Measurements from ENCODE around the gene MAP2K5. TPM values are rescaled to one million over a fixed set of nuclear protein-coding genes. Genes with fewer than 3 reads are reported as not detected.
"Not testable (repeated sequence)": the region's sequence is repeated elsewhere in the genome, so short reads cannot be mapped to it uniquely, and the experiment has no call there.

The MAP2K5 gene
- total RNA-seq, 4 donors from 2014 or later: 8.0 to 14.0 (median 9.1) TPM

GRCh38 chr15:67632261-67632660, 89.8 kb downstream of the MAP2K5 start:
- no peak for DNase-seq (ENCODE audit: low spot score in 2 of 2)
- TF ChIP-seq POLR2A (IDR thresholded peaks at IDR 0.05) (no peak), CTCF (IDR thresholded peaks at IDR 0.05) (no peak)
- 97 to 99% methylated on average over 3 of the region's 3 CpGs for WGBS, 2 donors
- H3K4me3 ChIP-seq (ENCODE audit: low read depth, poor library complexity, severe bottlenecking): no peak overlapping the region
- intact Hi-C loops (cut with DNase I; ENCODE audit: low total_unique reads): no loop called here

GRCh38 chr15:67635950-67636349, 93.4 kb downstream of the MAP2K5 start:
- WGBS, 2 donors: 96 to 97% methylated on average over 11 of the region's 11 CpGs
- DNase-seq (ENCODE audit: low spot score in 2 of 2); intact Hi-C loops (cut with DNase I; ENCODE audit: low total_unique reads); H3K4me3 ChIP-seq (ENCODE audit: low read depth, poor library complexity, severe bottlenecking): not testable (repeated sequence)

- no peak overlapping the region for H3K4me3 ChIP-seq (ENCODE audit: low read depth, poor library complexity, severe bottlenecking)
- DNase-seq (ENCODE audit: low spot score in 2 of 2): no peak
- WGBS, 2 donors: 88 to 91% methylated on average over 6 of the region's 6 CpGs
- TF ChIP-seq CTCF (IDR thresholded peaks at IDR 0.05) (no peak), POLR2A (IDR thresholded peaks at IDR 0.05) (no peak)
- intact Hi-C loops (cut with DNase I; ENCODE audit: low total_unique reads): no loop called here
Observed at GRCh38 chr15:67639591-67639990, 97.1 kb downstream of the MAP2K5 start.

- H3K4me3 ChIP-seq (ENCODE audit: low read depth, poor library complexity, severe bottlenecking): no peak overlapping the region
- TF ChIP-seq POLR2A (IDR thresholded peaks at IDR 0.05) (no peak), CTCF (IDR thresholded peaks at IDR 0.05) (no peak)
- 67 to 71% methylated on average over 3 of the region's 3 CpGs for WGBS, 2 donors
- intact Hi-C loops (cut with DNase I; ENCODE audit: low total_unique reads): no loop called here
- DNase-seq (ENCODE audit: low spot score in 2 of 2): no peak
Observed at GRCh38 chr15:67641453-67641852, 99.0 kb downstream of the MAP2K5 start.

- intact Hi-C loops (cut with DNase I; ENCODE audit: low total_unique reads): no loop called here
- DNase-seq (ENCODE audit: low spot score in 2 of 2): no peak
- TF ChIP-seq POLR2A (IDR thresholded peaks at IDR 0.05) (no peak), CTCF (IDR thresholded peaks at IDR 0.05) (no peak)
- 73 to 80% methylated on average over 2 of the region's 2 CpGs for WGBS, 2 donors
- no peak overlapping the region for H3K4me3 ChIP-seq (ENCODE audit: low read depth, poor library complexity, severe bottlenecking)
Observed at GRCh38 chr15:67646847-67647246, 104.3 kb downstream of the MAP2K5 start.

- WGBS, 2 donors: 95 to 99% methylated on average over 2 of the region's 2 CpGs
- intact Hi-C loops (cut with DNase I; ENCODE audit: low total_unique reads): no loop called here
- no peak overlapping the region for H3K4me3 ChIP-seq (ENCODE audit: low read depth, poor library complexity, severe bottlenecking)
- no peak for DNase-seq (ENCODE audit: low spot score in 2 of 2)
- TF ChIP-seq CTCF (IDR thresholded peaks at IDR 0.05): no peak
- TF ChIP-seq POLR2A (IDR thresholded peaks at IDR 0.05): no peak
Observed at GRCh38 chr15:67652586-67652985, 110.1 kb downstream of the MAP2K5 start.
